GM19023 (cell line): ENCODE data around the gene SRGAP1.
"Not testable (repeated sequence)": the region's sequence is repeated elsewhere in the genome, so short reads cannot be mapped to it uniquely, and the experiment has no call there.

ENCODE experiments used
- ATAC-seq: cut with Tn5 transposase; IDR thresholded peaks from one replicate; pipeline ENCODE4 v1.9.1; 2021; ENCODE audit warnings: mild to moderate bottlenecking, moderate library complexity; ENCODE audit not compliant: unreplicated experiment

Gene SRGAP1

DNA sequence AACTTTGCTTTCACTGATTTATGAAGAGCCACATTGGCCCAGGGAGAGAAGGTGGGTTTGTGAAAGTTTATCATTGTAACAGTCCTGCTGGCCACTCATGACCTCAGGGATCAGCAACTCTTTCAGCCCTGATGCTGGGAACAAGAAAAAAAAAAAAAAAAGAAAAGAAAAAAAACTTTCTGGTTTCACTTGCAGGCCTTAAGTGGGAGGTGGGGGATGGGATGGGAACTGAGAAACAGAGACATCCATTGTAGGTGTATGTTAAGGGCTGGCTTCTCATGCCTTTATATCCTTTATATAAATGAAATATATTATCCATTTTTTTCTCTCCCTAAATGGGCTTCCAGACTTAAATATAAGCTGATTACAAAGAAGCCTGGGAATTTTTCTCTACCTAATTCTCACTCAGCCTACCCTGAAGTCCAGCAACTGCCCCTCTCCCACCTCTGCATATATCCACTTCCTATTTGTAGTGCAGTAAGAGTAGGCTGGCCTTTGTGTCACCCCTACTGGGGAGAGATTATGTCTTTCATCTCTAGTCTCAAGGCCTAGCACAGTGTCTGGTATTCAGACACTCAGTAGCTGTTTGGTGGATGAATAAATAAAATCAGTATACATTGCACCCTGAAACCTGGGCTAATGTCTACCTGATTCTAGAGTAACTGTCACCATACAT lies 190.5 kb downstream of the SRGAP1 start:
- no peak for ATAC-seq

- no peak for ATAC-seq
Observed at GRCh38 chr12:64036414-64036813, 191.9 kb downstream of the SRGAP1 start.

GRCh38 chr12:64039281-64039871 lies 194.9 kb downstream of the SRGAP1 start:
- no peak for ATAC-seq

GRCh38 chr12:64042911-64043310 lies 198.4 kb downstream of the SRGAP1 start:
- ATAC-seq = no peak

DNA sequence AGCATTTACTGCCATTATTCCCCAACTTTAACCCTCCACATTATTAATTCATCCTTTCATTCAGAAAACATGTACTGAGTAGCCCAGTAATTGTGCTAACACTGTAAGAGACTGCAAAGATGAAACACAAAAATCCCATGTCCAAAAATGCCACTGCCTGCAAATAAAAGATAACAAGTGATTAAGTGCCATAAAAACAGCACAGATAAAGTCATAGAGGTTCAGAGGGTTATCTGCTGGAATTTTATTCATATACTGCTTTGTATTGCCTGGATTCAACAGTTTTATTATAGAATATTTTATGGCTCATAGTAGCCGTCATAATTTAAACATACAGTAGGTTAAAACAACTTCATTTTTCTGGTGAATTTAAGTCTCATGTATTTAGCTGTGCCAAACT lies 199.7 kb downstream of the SRGAP1 start:
- no peak for ATAC-seq

- ATAC-seq = no peak
Observed at GRCh38 chr12:64051057-64051456, 206.6 kb downstream of the SRGAP1 start.

GRCh38 chr12:64053117-64053516 lies 208.6 kb downstream of the SRGAP1 start:
- ATAC-seq = no peak

DNA sequence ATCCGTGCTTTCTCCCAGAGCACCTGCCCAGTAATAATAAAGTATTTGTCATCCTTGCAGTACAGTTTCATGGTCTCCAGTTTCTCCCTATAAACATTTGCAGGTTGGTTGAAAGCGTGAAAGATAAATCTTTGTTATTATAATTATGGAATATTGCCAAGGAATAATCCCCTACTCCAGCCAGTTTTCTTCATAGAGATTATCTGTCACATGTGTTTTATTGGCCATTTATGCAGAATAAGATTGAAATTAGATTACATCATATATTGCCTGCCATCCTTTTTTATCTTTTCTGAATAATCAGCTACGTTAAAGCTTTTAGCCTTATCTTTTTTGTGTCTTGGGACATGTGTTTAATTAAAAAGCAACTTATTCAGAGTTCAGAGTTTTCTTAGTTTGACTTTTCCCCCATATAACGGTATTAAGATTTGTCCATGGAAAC lies 209.6 kb downstream of the SRGAP1 start:
- no peak for ATAC-seq

DNA sequence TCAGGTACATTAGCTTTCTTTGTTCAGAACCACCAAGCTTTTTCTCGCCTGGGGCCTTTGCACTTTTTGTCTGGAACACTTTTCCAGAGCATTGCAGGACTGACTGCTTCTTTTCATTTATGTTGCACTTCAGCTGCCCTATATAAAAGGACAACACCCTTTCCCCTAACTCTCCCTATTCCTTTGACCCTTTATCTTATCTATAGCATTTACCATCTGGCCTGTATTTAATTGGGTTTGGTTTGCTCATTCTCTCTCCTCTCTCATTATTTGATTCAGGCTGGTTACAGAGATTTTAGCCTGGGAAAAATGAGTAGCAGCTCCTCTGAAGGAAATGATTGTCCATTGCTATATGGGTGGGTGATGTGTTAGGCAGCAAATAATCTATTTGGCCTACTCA lies 212.2 kb downstream of the SRGAP1 start:
- ATAC-seq = no peak

DNA sequence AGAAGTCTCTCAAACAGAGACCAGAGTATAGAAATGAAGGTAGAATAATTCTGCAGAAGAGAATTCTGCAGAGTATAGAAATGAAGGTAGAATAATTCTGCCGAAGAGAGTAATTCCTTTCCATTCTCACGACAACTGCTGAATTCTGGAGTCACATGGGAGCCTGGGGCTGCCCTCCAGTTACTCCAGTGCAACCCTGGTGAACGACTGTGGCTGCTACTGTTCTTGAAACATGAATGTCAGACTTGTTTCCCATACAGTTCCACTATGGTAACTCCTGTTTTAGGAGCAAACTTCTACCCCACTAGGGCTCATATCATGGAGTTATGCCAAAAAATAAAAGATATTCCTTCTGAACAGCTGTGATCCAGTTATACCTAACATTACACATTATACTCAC lies 213.2 kb downstream of the SRGAP1 start:
- no peak for ATAC-seq

DNA sequence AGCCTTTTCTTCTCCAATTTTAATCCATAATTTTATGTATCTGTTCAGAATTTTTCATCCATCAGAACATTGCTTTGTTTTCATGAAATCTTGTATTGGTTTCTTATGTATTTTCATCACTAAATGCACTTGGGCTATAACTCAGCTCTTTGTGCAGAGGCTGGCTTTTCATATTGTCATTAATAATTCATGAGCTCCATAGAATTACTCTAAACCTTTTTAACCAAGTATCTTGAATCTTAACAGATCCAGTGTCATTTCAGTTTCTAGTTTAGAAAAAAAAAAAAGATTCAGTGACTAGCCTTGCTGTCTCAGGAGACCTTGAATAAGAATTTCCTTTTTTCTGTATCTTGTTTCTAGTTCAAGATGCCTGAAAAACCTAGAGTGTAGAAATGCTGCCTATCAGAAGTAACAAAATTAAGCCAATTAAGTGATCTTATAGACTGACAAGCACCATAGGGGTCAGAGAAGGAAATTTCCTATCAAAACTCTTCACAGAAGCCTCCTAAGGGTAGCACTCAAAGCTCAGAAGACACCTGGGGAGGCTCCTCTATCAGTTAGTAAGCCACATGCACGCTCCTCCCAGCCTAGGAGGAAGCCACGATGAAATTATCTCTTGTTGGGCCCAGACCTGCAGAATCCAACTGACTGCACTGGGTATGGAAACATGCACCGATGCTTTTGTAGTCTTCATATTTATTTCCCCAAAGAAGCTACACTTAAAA lies 214.2 kb downstream of the SRGAP1 start:
- no peak for ATAC-seq

DNA sequence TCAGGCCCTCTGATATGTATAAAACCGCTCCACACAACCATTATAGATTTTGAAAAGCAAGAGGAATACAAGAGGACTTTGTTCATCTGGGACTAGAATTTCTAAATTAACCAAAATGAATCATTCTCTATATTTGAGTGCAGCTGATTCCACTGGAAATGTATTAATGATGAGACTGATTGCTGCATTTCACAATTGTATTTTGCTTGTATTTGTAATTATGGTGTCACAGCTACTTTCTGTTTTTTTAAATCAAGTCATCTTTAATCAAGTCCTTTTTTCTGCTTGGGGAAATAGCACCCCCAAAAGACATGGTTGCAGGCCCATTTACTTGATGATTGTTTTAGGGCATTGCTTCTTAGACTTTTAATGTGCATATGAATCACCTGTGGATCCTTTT lies 215.2 kb downstream of the SRGAP1 start:
- no peak for ATAC-seq

DNA sequence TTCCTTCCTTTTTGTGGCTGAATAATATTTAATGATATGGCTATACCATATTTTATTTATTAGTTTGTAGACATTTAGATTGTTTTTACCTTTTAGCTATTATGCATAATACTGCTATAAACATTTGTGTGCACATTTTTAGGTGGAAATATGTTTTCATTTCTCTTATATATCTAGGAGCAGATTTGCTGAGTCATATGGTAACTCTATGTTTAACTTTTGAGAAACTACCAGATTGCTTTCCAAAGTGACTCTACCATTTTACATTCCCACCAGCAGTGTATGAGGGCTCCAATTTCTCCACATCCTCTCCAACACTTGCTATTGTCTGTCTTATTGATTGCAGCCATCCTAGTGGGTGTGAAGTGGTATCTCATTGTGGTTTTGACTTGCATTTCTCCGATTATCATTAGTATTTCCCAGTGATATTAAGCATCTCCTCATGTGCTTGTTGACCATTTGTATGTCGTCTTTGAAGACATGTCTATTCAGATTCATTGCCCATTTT lies 217.4 kb downstream of the SRGAP1 start:
- ATAC-seq = no peak

GRCh38 chr12:64063121-64063520 lies 218.6 kb downstream of the SRGAP1 start:
- no peak for ATAC-seq

DNA sequence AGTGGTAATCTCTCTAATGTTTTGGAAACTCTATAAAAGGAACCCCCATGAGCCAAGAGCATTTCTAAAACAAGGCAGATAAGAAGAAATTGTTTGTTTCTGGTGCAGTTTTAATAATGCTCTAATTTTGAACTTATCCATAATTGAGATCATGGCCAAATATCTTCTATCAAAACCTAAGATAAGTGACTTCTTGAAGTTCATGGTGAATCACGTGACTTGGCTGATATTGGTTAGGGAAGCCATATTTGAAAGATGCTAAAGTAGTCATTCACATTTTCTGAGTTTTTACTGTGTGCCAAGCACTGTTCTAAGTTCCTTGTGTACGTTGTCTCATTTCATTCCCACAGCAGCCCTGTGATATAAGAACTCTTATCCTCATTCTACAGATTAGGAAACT lies 219.7 kb downstream of the SRGAP1 start:
- ATAC-seq = no peak

DNA sequence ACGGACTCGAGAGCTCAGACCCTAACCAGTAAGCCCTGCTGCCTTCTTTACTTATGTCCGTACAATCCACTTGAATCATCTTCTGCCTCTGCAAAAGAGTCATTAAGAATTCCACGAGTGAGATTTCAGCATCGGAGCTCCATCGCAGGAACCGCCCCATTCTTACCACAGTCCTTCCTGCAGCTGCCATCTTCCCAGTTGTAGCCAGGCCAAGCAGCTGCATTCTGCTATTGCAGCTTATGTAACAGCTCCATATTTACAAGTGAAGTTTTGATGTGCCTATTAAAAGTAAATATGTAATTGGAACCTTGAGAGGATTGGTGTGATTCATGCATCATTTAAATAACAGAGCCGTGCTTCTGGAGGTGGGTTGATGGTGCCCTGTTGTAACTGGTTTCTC lies 220.2 kb downstream of the SRGAP1 start:
- no peak for ATAC-seq

- no peak for ATAC-seq
Observed at GRCh38 chr12:64065881-64066451, 221.5 kb downstream of the SRGAP1 start.

GRCh38 chr12:64066776-64067175 lies 222.3 kb downstream of the SRGAP1 start:
- ATAC-seq = no peak

DNA sequence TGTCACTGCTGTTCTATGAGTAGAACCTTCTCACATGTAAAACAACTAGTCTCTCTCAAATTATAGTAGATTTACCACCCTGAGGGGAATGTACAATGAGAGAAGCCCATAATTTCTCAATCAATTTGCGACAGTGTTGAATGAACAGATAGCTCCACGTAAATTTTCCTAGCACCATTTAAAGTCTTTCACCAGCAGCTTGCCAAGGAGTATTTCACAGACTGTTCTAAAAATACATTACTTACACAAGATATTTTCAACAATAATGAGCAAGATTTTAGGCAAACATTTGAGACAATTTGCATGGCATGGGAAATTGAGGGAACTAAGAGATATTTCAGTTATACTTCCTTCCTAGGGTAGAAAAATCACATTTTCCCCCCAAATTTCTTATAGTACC lies 226.0 kb downstream of the SRGAP1 start:
- no peak for ATAC-seq

DNA sequence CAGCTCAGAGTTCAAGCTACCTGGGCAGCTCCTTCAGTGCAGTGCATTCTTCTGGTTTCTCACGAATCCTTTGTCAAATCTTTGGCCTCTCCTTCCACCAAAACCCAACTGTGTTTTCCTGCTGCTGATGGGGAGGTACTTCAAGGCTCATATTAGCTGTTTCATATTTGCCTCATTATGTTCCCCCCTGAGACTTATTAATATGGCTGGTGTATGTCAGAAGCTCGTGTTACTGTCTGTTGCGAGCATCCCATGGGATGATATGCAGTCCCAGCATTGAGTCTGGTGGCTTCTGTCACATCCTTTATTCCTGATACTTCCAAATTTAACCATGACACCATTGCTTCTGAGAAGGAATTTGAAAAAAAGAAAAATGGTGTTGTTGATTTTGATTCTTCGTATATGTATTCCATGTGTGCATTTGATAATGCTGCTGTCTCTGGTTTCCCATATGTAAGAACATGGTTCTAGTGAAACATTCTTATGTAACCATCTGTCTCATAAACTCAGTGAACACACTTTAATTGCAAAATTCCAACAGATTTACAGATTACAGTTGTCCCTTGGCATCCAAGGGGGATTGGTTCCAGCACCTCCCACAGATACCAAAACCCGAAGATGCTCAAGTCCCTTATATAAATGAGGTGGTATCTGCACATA lies 228.5 kb downstream of the SRGAP1 start:
- ATAC-seq = no peak

DNA sequence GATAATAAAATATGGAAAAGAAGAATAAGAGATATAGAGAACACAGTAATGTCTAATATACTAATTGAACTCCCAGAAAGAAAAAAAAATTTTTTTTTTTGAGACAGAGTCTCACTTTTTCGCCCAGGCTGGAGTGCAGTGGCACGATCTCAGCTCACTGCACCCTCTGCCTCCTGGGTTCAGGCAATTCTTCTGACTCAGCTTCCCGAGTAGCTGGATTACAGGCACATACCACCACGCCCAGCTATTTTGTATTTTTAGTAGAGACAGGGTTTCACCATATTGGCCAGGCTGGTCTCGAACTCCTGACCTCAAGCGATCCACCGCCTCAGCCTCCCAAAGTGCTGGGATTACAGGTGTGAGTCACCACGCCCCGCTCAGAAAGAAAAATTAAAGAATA lies 232.1 kb downstream of the SRGAP1 start:
- not testable (repeated sequence) for ATAC-seq
